CD4-positive, alpha-beta memory T cell (primary cell): ENCODE measurements around the gene DNAJC4. TPM values are rescaled to one million over a fixed set of nuclear protein-coding genes. Genes with fewer than 3 reads are reported as not detected.

Source experiments
- CTCF ChIA-PET: fragments of 350-600 bp; sonication (Branson Sonifier 250); formaldehyde crosslinking; loops from one replicate; lab custom pipeline; 2021; ENCODE audit warnings: inconsistent platforms; ENCODE audit not compliant: partially characterized antibody; lab: Charles Lee
- POLR2A ChIA-PET: fragments of 350-600 bp; sonication (Branson Sonifier 250); formaldehyde crosslinking; loops from one replicate; lab custom pipeline; 2021; ENCODE audit not compliant: partially characterized antibody; lab: Charles Lee
- DNase-seq, 5 donors: peaks; one replicate each; pipeline versions ENCODE4 v3.0.0 to v3.0.0-alpha.2; 2020 to 2022; ENCODE audit warnings: mixed read lengths in 1 of 5
- H3K27ac ChIP-seq: one replicate; pipeline ENCODE4 v1.7.0; 2013; ENCODE audit warnings: low read depth, low read length
- H3K27me3 ChIP-seq: 2 replicates; pipeline ENCODE4 v1.7.0; 2013; ENCODE audit warnings: mild to moderate bottlenecking, low read length, moderate library complexity; ENCODE audit not compliant: insufficient read depth
- H3K36me3 ChIP-seq: 2 replicates; pipeline ENCODE4 v1.7.0; 2013; ENCODE audit warnings: mild to moderate bottlenecking, low read length, moderate library complexity; ENCODE audit not compliant: insufficient read depth
- H3K4me1 ChIP-seq: 2 replicates; pipeline ENCODE4 v1.7.0; 2013; ENCODE audit warnings: mild to moderate bottlenecking, low read length, moderate library complexity; ENCODE audit not compliant: insufficient read depth
- H3K4me3 ChIP-seq, 2 donors: one replicate each; pipeline ENCODE4 v1.7.0; 2013; ENCODE audit warnings: low read length in 2 of 2, mild to moderate bottlenecking in 1 of 2
- H3K9me3 ChIP-seq, 2 donors: one replicate each; pipeline ENCODE4 v1.7.0; 2013; ENCODE audit warnings: low read length in 2 of 2, control low read depth in 1 of 2; ENCODE audit not compliant: control insufficient read depth in 1 of 2
- H3K27ac Mint-ChIP-seq, 7 donors: one replicate each; pipeline ENCODE4 v1.8.0; 2020 to 2021; ENCODE audit warnings: mixed read lengths in 7 of 7, mild to moderate bottlenecking in 6 of 7, inconsistent platforms in 3 of 7, moderate library complexity in 3 of 7
- H3K27me3 Mint-ChIP-seq, 2 donors: one replicate each; pipeline ENCODE4 v1.8.0; 2020 to 2021; ENCODE audit warnings: mixed read lengths in 2 of 2
- H3K36me3 Mint-ChIP-seq, 2 donors: one replicate each; pipeline ENCODE4 v1.8.0; 2020 to 2021; ENCODE audit warnings: mixed read lengths in 2 of 2, inconsistent platforms in 1 of 2, mild to moderate bottlenecking in 1 of 2
- H3K4me1 Mint-ChIP-seq, 4 donors: one replicate each; pipeline ENCODE4 v1.8.0; 2020 to 2021; ENCODE audit warnings: mixed read lengths in 4 of 4, mild to moderate bottlenecking in 1 of 4
- H3K4me3 Mint-ChIP-seq, 8 donors: one replicate each; pipeline ENCODE4 v1.8.0; 2020 to 2021; ENCODE audit warnings: mixed read lengths in 8 of 8, mild to moderate bottlenecking in 7 of 8, moderate library complexity in 6 of 8, inconsistent platforms in 3 of 8
- H3K9me3 Mint-ChIP-seq, 8 donors: one replicate each; pipeline ENCODE4 v1.8.0; 2020 to 2021; ENCODE audit warnings: mixed read lengths in 8 of 8, mild to moderate bottlenecking in 5 of 8, inconsistent platforms in 3 of 8, moderate library complexity in 1 of 8
- intact Hi-C: fragments of 100-400 bp; cut with micrococcal nuclease; formaldehyde crosslinking; loops from one replicate; pipeline ENCODE4 v1.15.1; 2023
- polyA plus RNA-seq, 2 donors: library from polyadenylated mRNA; unstranded; fragments of 300-500 nt; fragmentation: Illumina TruSeq; gene quantifications; one replicate each; pipeline ENCODE4 v1.2.3, GENCODE V29; 2021
- total RNA-seq, 2 experiments: library from RNA; stranded (reverse); gene quantifications; one replicate each; pipeline ENCODE4 v1.2.3, GENCODE V29; 2021

DNAJC4 gene
- total and polyA plus RNA-seq, 4 experiments from 2014 or later, result 15.6 to 64.5 (median 42.1) TPM

GRCh38 chr11:64246871-64247728 is 16.8 kb downstream of the DNAJC4 start, which contains the start of gene PPP1R14B:
Gene PPP1R14B, minus strand, starts transcription at chr11:64246943. Its CDS starts 270 bp downstream, at chr11:64246673.
- DNase-seq, result peak; percentile 72 to 82 (median 74)
- Mint-ChIP-seq H3K27me3 (no peaks in the 10 kb centered on the region), H3K4me3 (peak within 1 kb of the TSS; percentile 83 to 92 (median 88)), H3K36me3 (peaks cover 0 to 12% of the 10 kb centered on the region in 2 donors), H3K27ac (peak within 1 kb of the TSS; percentile 77 to 94 (median 92)), H3K4me1 (peaks cover 10 to 70% (median 32%) of the 10 kb centered on the region in 4 donors), H3K9me3 (no peaks in the 10 kb centered on the region)
- no peaks in the 10 kb centered on the region for H3K9me3 ChIP-seq
- ChIA-PET CTCF (interaction anchor here (0.7 to 10.5 kb wide), 4 partner anchors 25 to 70 kb away, joined by 3 to 121 read pairs (median 42); partner anchors contain the start of genes CATSPERZ, ESRRA, FERMT3 and PRDX5), POLR2A (interaction anchor here (0.8 to 38.9 kb wide), 16 partner anchors 8 to 81 kb away, joined by 3 to 937 read pairs (median 16); partner anchors contain the start of genes BAD, CATSPERZ, DNAJC4 and ESRRA)
- peak within 1 kb of the TSS; percentile 63 for H3K27ac ChIP-seq
- H3K4me1 ChIP-seq, result peaks cover 55% of the 10 kb centered on the region
- no peaks in the 10 kb centered on the region for H3K27me3 ChIP-seq
- intact Hi-C loops, result loop anchor here (1.0 to 10.0 kb wide), 5 partner anchors 22 to 528 kb away; partner anchors contain the start of genes ESRRA, GPR137 and SF1
- H3K4me3 ChIP-seq, result peak within 1 kb of the TSS; percentile 95 to 98
- no peaks in the 10 kb centered on the region for H3K36me3 ChIP-seq

- POLR2A ChIA-PET, result interaction anchor here (1.2 to 38.9 kb wide), 11 partner anchors 9 to 70 kb away, joined by 3 to 937 read pairs (median 23); partner anchors contain the start of genes BAD, CATSPERZ, DNAJC4 and FERMT3
- H3K4me1 Mint-ChIP-seq, result peaks cover 10 to 65% (median 30%) of the 10 kb centered on the region in 4 donors
- H3K4me3 ChIP-seq, result peak overlapping the region in 1 of 2 donors; percentile 98
Observed at GRCh38 chr11:64247729-64248531, 17.6 kb downstream of the DNAJC4 start.

GRCh38 chr11:64248578-64248977 is 18.2 kb downstream of the DNAJC4 start:
- Mint-ChIP-seq H3K36me3 (peaks cover 0 to 7% of the 10 kb centered on the region in 2 donors), H3K4me3 (peak overlapping the region in 4 of 8 donors; percentile 57 to 82 (median 74)), H3K4me1 (peaks cover 7 to 60% (median 27%) of the 10 kb centered on the region in 4 donors), H3K9me3 (no peaks in the 10 kb centered on the region), H3K27ac (peak overlapping the region in 2 of 7 donors; percentile 86 to 88), H3K27me3 (no peaks in the 10 kb centered on the region)
- intact Hi-C loops, result loop anchor here (10.0 kb wide), 1 partner anchor 526 kb away; the partner anchor contains the start of gene SF1
- CTCF ChIA-PET, result interaction anchor here (1.4 to 10.5 kb wide), 3 partner anchors 30 to 55 kb away, joined by 4 to 121 read pairs (median 78); partner anchors contain the start of genes CATSPERZ, ESRRA and FERMT3
- H3K4me3 ChIP-seq, result no peak overlapping the region
- H3K9me3 ChIP-seq, result no peaks in the 10 kb centered on the region
- H3K27ac ChIP-seq, result no peak overlapping the region
- no peaks in the 10 kb centered on the region for H3K36me3 ChIP-seq
- no peaks in the 10 kb centered on the region for H3K27me3 ChIP-seq
- peaks cover 54% of the 10 kb centered on the region for H3K4me1 ChIP-seq
- POLR2A ChIA-PET, result interaction anchor here (0.9 to 38.9 kb wide), 6 partner anchors 8 to 53 kb away, joined by 3 to 937 read pairs (median 79); partner anchors contain the start of genes DNAJC4, FERMT3 and VEGFB
- DNase-seq, result no peak

More at GRCh38 chr11:64247729-64248531, 17.6 kb downstream of the DNAJC4 start:
- no peaks in the 10 kb centered on the region for H3K9me3 Mint-ChIP-seq
- no peaks in the 10 kb centered on the region for H3K27me3 Mint-ChIP-seq
- DNase-seq, result no peak
- Histone ChIP-seq H3K27ac (no peak overlapping the region), H3K27me3 (no peaks in the 10 kb centered on the region), H3K9me3 (no peaks in the 10 kb centered on the region), H3K4me1 (peaks cover 53% of the 10 kb centered on the region), H3K36me3 (no peaks in the 10 kb centered on the region)
- CTCF ChIA-PET, result interaction anchor here (8.4 to 10.5 kb wide), 2 partner anchors 42 to 56 kb away, joined by 78 to 121 read pairs; partner anchors contain the start of genes CATSPERZ, ESRRA and FERMT3
- intact Hi-C loops, result loop anchor here (1.0 to 10.0 kb wide), 2 partner anchors 21 to 527 kb away; partner anchors contain the start of gene SF1
- peaks cover 0 to 11% of the 10 kb centered on the region in 2 donors for H3K36me3 Mint-ChIP-seq
- H3K27ac Mint-ChIP-seq, result peak overlapping the region; percentile 2 to 93 (median 88)
- H3K4me3 Mint-ChIP-seq, result peak overlapping the region; percentile 69 to 82 (median 76)

DNA sequence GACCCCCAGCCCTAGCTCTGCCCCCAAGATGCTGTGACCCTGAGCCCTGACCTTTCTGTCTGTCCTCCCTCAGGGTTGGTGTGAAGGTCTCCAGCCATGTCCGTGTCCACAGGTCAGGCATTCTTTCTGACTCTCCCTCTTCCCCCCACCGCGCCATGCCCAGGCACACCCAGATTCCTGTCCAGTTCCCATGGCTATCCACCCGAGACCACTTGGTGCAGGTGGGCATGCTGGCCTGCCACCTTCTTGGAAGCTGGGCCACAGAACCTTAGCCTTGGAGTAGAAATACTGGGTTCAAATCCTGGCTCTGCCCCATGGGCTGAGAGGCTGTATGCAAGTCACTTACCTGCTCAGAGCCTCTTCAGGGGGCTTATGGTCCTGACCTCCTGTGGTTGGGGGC is 18.7 kb downstream of the DNAJC4 start:
- ChIA-PET POLR2A (interaction anchor here (0.9 to 38.9 kb wide), 7 partner anchors 8 to 55 kb away, joined by 3 to 937 read pairs (median 23); partner anchors contain the start of genes DNAJC4, FERMT3, FKBP2 and VEGFB), CTCF (interaction anchor here (0.8 to 10.5 kb wide), 9 partner anchors 8 to 54 kb away, joined by 3 to 121 read pairs (median 10); partner anchors contain the start of genes CATSPERZ, DNAJC4, ESRRA and FERMT3)
- Mint-ChIP-seq H3K27ac (peak overlapping the region in 1 of 7 donors; percentile 86), H3K27me3 (no peaks in the 10 kb centered on the region), H3K4me3 (peak overlapping the region in 4 of 8 donors; percentile 21 to 76 (median 45)), H3K4me1 (peaks cover 8 to 56% (median 25%) of the 10 kb centered on the region in 4 donors), H3K36me3 (peaks cover 0 to 5% of the 10 kb centered on the region in 2 donors), H3K9me3 (no peaks in the 10 kb centered on the region)
- intact Hi-C loops, result loop anchor here (10.0 kb wide), 1 partner anchor 526 kb away; the partner anchor contains the start of gene SF1
- no peaks in the 10 kb centered on the region for H3K36me3 ChIP-seq
- H3K27ac ChIP-seq, result no peak overlapping the region
- H3K9me3 ChIP-seq, result no peaks in the 10 kb centered on the region
- DNase-seq, result no peak
- no peaks in the 10 kb centered on the region for H3K27me3 ChIP-seq
- H3K4me1 ChIP-seq, result peaks cover 54% of the 10 kb centered on the region
- H3K4me3 ChIP-seq, result no peak overlapping the region

DNA sequence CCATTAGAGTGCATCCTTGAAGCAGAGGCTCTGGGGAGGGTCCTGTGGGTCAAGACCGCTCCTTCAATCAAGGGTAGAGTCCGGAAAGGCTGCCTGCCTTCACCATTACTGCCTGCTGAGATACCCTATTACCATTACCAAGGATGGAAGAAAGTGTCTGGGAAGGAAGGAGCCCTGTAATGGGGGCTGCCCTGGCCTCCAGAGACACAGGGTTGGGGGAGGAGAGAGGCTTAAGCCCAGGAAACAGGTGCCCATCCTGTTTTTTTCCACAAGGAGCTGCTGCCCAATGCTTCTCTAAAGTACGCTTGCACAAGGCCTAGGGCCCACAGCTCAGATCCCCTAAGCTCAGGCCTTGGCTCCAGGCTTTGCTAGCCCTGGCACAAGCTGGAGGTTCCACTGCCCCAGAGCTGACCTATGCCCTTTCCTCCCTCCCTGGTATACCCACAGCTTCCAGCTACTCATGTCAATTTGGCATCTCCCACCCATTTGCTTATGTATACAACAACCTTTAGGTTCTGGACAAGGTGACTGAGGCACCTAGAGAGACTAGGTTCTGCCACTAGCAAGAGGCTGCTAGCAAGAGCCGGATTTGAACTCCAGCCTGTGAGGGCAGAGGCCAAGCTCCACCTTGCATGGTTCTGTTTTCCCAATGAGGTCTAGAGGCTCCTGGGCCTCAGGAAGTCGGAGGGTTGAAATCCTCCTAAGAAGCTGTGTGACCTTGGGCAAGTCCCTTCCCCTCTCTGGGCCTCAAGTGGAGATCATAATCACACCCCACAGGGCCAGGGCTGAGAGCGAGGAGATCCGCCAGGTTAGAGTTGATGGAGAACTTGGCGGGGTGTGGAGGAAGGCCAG is 19.4 kb downstream of the DNAJC4 start:
- H3K4me3 ChIP-seq, result no peak overlapping the region
- Mint-ChIP-seq H3K4me3 (peak overlapping the region; percentile 15 to 79 (median 46)), H3K27ac (peak overlapping the region in 3 of 7 donors; percentile 1 to 86 (median 10)), H3K27me3 (no peaks in the 10 kb centered on the region), H3K36me3 (peaks cover 0 to 2% of the 10 kb centered on the region in 2 donors), H3K9me3 (no peaks in the 10 kb centered on the region), H3K4me1 (peaks cover 8 to 52% (median 25%) of the 10 kb centered on the region in 4 donors)
- no peaks in the 10 kb centered on the region for H3K27me3 ChIP-seq
- CTCF ChIA-PET, result interaction anchor here (0.8 to 10.5 kb wide), 19 partner anchors 9 to 105 kb away, joined by 3 to 121 read pairs (median 6); partner anchors contain the start of genes CATSPERZ, DNAJC4, ESRRA and FERMT3
- no peaks in the 10 kb centered on the region for H3K36me3 ChIP-seq
- H3K27ac ChIP-seq, result no peak overlapping the region
- peaks cover 54% of the 10 kb centered on the region for H3K4me1 ChIP-seq
- no peak for DNase-seq
- no peaks in the 10 kb centered on the region for H3K9me3 ChIP-seq
- POLR2A ChIA-PET, result interaction anchor here (1.1 to 38.9 kb wide), 11 partner anchors 9 to 68 kb away, joined by 3 to 937 read pairs (median 11); partner anchors contain the start of genes BAD, DNAJC4, FERMT3 and FKBP2
- intact Hi-C loops, result loop anchor here (10.0 kb wide), 1 partner anchor 525 kb away; the partner anchor contains the start of gene SF1
